Adipose tissue (tissue), 3 donors: ENCODE measurements around the gene ASCC1. TPM values are rescaled to one million over a fixed set of nuclear protein-coding genes. Genes with fewer than 3 reads are reported as not detected.
"Not testable (repeated sequence)": the region's sequence is repeated elsewhere in the genome, so short reads cannot be mapped to it uniquely, and the experiment has no call there.

ENCODE experiments used
- H3K27ac ChIP-seq: one replicate; pipeline ENCODE4 v1.5.1; 2013; ENCODE audit warnings: low read depth, low read length
- WGBS, 3 donors: extraction: QIAGEN DNeasy Blood & Tissue Kit; methylation state at CpG; one replicate each; pipeline ENCODE4 v1.1.7; 2013; 5-methylcytosine and 5-hydroxymethylcytosine counted together
- polyA plus RNA-seq, 3 donors: library from polyadenylated mRNA; stranded (reverse); fragments of 200-250 nt; gene quantifications; one replicate each; pipeline ENCODE4 v1.2.3, GENCODE V29; 2013
- donor health status: healthy with polysubstance abuse.
- donor health status: Bipolar disorder and iron deficiency.
- donor health status: healthy.

ASCC1 gene
- polyA plus RNA-seq, 3 donors = 13.3 to 34.1 (median 18.0) TPM

- no peak overlapping the region for H3K27ac ChIP-seq
- 69 to 84% (median 79%) methylated on average over 2 of the region's 2 CpGs for WGBS, 3 donors
Observed at GRCh38 chr10:72114706-72115450, 101.2 kb downstream of the ASCC1 start.

GRCh38 chr10:72110673-72111401, 105.2 kb downstream of the ASCC1 start:
- H3K27ac ChIP-seq = no peak overlapping the region

GRCh38 chr10:72109636-72110157, 106.4 kb downstream of the ASCC1 start:
- WGBS, 3 donors = 79 to 84% (median 82%) methylated on average over 8 of the region's 8 CpGs
- H3K27ac ChIP-seq = no peak overlapping the region

More at GRCh38 chr10:72110673-72111401, 105.2 kb downstream of the ASCC1 start:
- 93 to 95% (median 94%) methylated on average over 10 to 11 of the region's 11 CpGs for WGBS, 3 donors

- WGBS, 3 donors = 39 to 60% (median 52%) methylated on average over 1 of the region's 1 CpG
- H3K27ac ChIP-seq = no peak overlapping the region
Observed at GRCh38 chr10:72108830-72109635, 107.0 kb downstream of the ASCC1 start.

GRCh38 chr10:72108004-72108370, 108.1 kb downstream of the ASCC1 start:
- H3K27ac ChIP-seq = not testable (repeated sequence)
- WGBS, 3 donors = 94 to 100% (median 98%) methylated on average over 3 of the region's 3 CpGs

- WGBS, 3 donors = 49 to 60% (median 52%) methylated on average over 3 of the region's 3 CpGs
- H3K27ac ChIP-seq = no peak overlapping the region
Observed at GRCh38 chr10:72107325-72108003, 108.6 kb downstream of the ASCC1 start.

- no peak overlapping the region for H3K27ac ChIP-seq
- 88 to 90% (median 89%) methylated on average over 2 of the region's 2 CpGs for WGBS, 3 donors
Observed at GRCh38 chr10:72106896-72107295, 109.2 kb downstream of the ASCC1 start.

GRCh38 chr10:72106154-72106849, 109.8 kb downstream of the ASCC1 start:
- no peak overlapping the region for H3K27ac ChIP-seq
- 85 to 93% (median 89%) methylated on average over 2 of the region's 2 CpGs for WGBS, 3 donors

GRCh38 chr10:72105710-72106109, 110.4 kb downstream of the ASCC1 start:
- 87 to 92% (median 90%) methylated on average over 5 of the region's 5 CpGs for WGBS, 3 donors
- H3K27ac ChIP-seq = no peak overlapping the region

GRCh38 chr10:72105098-72105475, 111.0 kb downstream of the ASCC1 start:
- H3K27ac ChIP-seq = no peak overlapping the region
- WGBS, 3 donors = 94 to 98% (median 96%) methylated on average over 9 of the region's 9 CpGs

GRCh38 chr10:72104472-72105097, 111.5 kb downstream of the ASCC1 start:
- no peak overlapping the region for H3K27ac ChIP-seq
- 77 to 85% (median 77%) methylated on average over 8 of the region's 8 CpGs for whole genome bisulfite sequencing, 3 donors

GRCh38 chr10:72099600-72099921, 116.5 kb downstream of the ASCC1 start:
- WGBS, 3 donors = 97 to 98% (median 98%) methylated on average over 10 of the region's 10 CpGs
- H3K27ac ChIP-seq = no peak overlapping the region

GRCh38 chr10:72098836-72099599, 117.1 kb downstream of the ASCC1 start:
- WGBS, 3 donors = 88 to 96% (median 94%) methylated on average over 6 of the region's 6 CpGs
- H3K27ac ChIP-seq = no peak overlapping the region

GRCh38 chr10:72098301-72098835, 117.7 kb downstream of the ASCC1 start:
- WGBS, 3 donors = 84 to 91% (median 86%) methylated on average over 3 of the region's 3 CpGs
- H3K27ac ChIP-seq = no peak overlapping the region

- 42 to 75% (median 65%) methylated on average over 9 of the region's 9 CpGs for WGBS, 3 donors
- no peak overlapping the region for H3K27ac ChIP-seq
Observed at GRCh38 chr10:72097448-72098300, 118.4 kb downstream of the ASCC1 start.
